Erythroblast (primary cell): Measurements from ENCODE around the gene NKIRAS2.
"Not testable (repeated sequence)": the region's sequence is repeated elsewhere in the genome, so short reads cannot be mapped to it uniquely, and the experiment has no call there.

Experiments
- DNase-seq, 2 experiments: peaks; one replicate each; lab custom pipeline; 2025; lab: John Stamatoyannopoulos, UW
- GATA1 ChIP-seq: IDR thresholded peaks from 2 replicates; pipeline ENCODE4 v1.6.1; 2011; ENCODE audit warnings: low read depth, mild to moderate bottlenecking, control low read depth, low read length, moderate library complexity
- POLR2A ChIP-seq: IDR thresholded peaks from 2 replicates; pipeline ENCODE4 v1.6.1; 2011; ENCODE audit warnings: mild to moderate bottlenecking, low read length

Gene NKIRAS2

DNA sequence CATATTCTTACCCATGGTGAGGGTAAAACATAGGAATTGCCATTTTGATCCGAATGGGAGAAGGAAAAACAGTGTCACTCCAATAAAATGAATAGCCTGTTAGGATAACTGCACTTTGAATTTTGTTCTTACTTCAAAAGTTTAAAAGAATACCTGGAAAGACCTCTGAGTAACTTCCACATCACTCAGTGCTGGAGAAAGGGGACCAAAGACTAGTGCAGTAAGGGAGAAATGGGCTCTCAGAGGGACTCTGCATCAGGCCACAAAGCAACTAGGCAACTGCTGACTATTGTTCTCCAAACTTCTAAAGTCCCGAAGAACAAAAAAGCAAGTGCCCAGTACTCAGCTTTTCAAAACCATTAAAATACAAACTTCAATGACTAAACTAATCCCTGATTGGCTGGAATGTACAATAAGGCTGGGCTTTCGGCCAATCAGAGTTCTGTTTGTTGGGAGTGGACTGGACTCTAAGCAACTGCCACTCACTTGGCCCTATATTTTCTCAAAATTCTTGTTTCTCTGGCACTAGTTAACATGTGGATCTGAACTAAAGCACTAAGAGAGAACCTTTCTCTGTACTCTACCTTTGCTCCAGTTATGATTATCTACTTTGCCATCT lies 8.9 kb upstream of the NKIRAS2 start:
- peak; percentile 63 to 70 for DNase-seq
- TF ChIP-seq POLR2A (no peak), GATA1 (no peak)

DNA sequence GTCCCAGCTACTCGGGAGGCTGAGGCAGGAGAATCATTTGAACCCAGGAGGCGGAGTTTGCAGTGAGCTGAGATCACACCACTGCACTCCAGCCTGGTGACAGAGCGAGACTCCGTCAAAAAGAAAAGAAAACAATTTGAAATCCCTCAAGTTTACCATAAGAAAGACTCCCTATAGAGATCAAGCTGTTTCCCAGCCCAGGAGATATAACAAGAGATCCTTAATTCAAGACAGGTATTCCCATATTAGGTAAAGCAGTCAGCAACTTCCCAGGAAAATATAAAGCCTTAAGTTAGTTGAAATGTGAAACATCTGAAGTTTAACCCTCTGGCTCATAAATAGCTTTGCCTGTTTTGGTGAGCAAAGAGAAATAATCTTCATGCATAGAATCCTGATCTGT lies 7.5 kb upstream of the NKIRAS2 start:
- DNase-seq = not testable (repeated sequence)

DNA sequence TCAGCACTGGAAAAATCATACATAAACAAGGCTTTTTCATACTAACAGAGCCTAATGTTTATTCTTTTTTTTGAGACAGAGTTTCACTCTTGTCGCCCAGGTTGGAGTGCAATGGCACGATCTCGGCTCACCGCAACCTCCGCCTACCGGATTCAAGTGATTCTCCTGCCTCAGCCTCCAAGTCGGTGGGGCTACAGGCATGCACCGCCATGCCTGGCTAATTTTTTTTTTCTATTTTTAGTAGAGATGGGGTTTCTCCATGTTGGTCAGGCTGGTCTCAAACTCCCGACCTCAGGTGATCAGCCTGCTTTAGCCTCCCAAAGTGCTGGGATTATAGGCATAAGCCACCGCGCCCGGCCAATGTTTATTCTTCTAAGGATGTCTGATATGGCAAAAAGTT lies 6.2 kb upstream of the NKIRAS2 start:
- not testable (repeated sequence) for DNase-seq

DNA sequence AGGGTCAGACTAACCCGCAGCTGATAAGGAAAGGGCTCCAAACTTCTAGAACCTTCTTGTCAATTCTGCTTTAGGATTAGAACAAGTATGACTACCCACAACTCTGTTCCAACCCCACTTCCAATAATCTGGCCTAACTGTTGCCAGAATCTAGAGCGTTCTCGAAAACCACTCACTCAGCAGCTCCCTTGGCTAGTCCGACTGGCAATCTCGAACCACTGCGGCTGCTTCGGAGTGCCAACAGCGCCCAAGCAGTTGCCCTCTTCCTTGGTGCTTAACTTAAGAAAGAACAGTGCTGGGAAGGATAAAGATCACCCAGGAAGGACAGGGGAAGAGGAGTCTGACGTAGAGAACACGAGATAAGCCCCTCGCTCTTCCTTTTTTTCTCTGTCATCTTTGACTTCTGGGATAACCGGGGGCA lies 3.5 kb upstream of the NKIRAS2 start:
- DNase-seq = peak; percentile 67 to 76
- TF ChIP-seq POLR2A = no peak
- no peak for TF ChIP-seq GATA1

DNA sequence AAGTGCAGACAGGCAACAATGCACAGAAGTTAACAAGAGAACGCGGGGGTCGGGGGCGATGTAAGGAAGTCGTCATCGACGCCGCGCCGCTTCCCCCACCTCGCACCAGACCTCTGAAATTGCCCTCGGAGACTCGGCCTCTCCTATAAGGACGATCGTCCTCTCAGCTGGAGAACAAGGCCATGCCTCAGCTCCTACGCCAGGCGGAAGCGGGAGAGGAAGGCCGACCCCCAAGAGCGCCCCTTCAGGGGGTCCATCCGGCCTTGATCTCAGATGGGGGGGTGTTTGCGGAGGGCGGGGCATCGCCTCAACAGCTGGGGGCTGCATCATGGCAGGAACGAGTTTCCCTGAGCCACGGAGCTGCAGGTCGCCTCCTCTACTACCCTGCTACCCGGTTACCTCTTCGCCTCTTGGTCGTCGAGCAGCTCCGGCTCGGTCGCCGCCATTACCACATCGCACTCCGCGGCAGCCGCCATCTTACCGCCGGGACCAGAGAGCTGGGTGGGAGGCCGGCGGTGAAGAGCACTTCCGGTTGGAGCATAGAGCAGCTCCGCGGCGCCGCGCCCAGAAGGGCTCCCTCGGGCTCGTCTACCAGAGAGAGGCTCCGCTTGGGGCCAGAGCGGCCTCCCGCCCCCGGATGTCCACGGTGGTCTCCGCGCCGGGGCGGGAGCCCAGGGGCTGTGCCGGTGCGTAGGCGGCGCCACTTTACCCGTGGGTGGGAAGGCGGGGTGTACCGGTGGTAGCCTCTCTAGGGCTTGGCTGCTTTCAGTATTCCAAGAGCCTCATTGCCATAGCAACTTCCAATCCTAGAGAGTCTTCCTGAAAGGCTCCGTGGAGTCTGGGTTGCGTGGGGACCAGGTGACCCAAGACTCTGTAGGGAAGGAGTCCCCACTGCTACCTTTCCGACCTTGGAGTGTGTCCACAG lies 2.7 kb upstream of the NKIRAS2 start, which contains the start of gene DNAJC7:
Gene DNAJC7, minus strand, starts transcription at position 499 of the 925 bp plus-strand sequence. Its CDS starts 23 bp downstream, at position 476.
- peak; percentile 93 to 95 for DNase-seq
- peak; percentile 90 for TF ChIP-seq POLR2A
- no peak for TF ChIP-seq GATA1

DNA sequence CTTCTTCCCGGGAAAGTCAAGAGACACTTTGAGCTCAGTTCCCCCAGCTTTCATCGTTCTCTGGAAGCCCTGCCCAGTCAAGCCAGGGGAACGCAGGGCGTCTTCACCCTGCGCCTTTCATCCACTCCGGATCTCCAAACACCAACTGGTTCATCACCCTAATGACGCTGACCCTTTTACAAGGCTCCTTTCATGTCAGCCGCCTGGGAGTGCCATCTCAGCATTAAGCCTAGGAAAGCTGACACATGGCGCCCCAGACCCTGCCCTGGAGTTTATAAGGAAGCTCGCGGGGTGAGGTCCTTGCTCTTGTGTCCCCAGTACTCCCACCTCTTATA lies 2.1 kb upstream of the NKIRAS2 start:
- TF ChIP-seq POLR2A (no peak), GATA1 (no peak)
- DNase-seq = peak; percentile 80 to 84

DNA sequence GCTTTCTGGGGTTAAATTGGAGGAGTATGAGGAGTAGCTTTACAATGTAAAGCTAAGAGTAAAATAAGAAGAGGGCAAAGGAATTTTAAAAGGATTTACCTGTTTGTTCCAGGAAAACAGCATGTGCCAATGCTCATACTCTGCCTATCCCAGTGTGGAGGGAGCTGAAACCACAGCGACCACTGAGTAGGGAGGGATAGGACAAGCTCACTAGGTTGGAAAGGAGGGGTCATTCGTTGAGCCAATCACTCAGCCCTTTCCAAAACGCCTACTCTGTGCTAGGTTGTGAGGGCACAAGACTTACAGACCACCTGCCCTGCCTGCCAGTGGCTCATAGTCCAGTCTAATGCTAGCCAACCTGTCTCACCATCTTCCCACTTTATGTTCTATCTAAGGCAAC lies 1.6 kb upstream of the NKIRAS2 start:
- DNase-seq = peak; percentile 34 to 39

DNA sequence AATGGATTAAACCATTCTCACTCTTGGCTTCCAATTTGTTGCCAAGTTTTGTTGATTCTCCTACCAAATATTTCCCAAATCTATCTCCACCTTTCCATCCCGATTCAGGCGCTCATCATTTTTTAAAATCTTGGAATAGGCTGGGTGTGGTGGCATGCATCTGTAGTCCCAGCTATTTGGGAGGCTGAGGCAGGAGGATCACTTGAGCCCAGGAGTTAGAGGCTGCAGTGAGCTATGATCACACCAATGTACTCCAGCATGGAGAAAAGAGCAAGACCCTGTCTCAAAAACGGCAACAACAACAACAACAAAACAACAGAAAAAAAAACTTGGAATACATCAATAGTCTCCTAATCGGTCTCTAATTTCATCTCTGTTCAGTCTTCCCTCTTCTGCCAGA lies 902 bp upstream of the NKIRAS2 start:
- DNase-seq = no peak

More for the DNA sequence above, 1.6 kb upstream of the NKIRAS2 start:
- no peak for TF ChIP-seq POLR2A
- TF ChIP-seq GATA1 = no peak

DNA sequence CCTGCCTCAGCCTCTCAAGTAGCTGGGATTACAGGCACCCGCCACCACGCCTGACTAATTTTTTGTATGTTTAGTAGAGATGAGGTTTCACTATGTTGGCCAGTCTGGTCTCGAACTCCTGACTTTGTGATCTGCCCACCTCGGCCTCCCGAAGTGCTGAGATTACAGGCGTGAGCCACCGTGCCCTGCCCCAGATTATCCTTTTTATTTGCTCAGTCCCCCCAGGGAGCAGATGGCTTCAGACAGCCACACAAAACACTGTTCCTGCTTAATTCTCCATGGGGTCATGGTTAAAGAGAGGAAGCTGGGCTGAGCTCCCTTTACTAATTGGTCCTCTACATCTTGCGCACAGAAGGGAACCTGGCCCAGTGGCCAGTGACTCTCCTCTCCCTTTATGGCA lies 955 bp downstream of the NKIRAS2 start:
- DNase-seq = not testable (repeated sequence)

More for the DNA sequence above, 902 bp upstream of the NKIRAS2 start:
- TF ChIP-seq GATA1 = no peak
- TF ChIP-seq POLR2A = no peak

DNA sequence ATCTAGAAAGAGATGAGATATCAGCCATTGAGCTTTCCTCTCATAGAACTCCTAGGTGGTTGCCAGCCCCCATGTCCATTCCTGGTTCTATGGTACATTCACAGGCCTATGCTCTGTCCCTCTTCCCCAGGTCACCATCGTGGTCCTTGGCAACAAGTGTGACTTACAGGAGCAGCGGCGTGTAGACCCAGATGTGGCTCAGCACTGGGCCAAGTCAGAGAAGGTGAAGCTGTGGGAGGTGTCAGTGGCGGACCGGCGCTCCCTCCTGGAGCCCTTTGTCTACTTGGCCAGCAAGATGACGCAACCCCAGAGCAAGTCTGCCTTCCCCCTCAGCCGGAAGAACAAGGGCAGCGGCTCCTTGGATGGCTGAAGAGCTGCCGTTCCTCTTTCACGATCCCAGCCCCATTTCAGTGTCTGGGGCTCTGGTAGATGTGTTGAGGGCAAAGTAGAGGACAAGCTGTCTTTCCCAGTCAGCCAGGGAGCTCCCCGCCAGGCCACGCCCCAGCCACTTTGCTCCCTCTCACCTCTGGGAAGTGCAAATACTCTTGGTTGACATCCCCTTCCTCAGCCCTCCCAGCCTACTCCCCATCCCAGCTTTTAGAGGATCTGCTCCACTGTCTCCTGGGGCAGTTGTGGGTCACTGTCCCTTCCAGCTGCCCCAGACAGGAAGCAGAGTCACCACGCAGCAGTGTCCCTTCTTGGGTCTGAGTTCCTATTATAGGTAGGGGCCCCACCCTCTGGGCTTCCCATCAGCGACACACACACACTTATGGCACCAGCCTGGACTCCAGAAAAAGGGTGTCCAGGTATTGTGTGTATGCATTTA lies 3.8 kb downstream of the NKIRAS2 start:
- no peak for DNase-seq
- TF ChIP-seq POLR2A (no peak), GATA1 (no peak)

DNA sequence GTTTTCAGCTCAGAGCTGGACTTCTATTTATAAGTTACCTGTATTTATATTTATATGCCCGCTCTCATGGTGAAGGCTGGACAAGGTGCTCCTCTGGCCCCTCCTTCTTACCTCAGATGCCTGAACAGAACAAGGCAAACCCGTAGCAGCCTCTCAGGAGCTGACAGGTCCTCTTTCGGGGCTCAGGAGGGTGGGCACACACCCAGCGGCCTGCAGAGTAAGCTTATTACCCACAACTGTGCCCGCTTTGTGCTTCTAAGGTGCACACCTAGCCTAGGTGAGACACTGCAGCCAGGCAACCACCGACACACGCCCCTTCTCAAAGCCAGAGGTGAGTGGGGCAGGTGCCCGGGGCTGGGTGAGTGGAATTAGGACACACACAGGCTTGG lies 5.3 kb downstream of the NKIRAS2 start:
- TF ChIP-seq POLR2A (no peak), GATA1 (no peak)
- no peak for DNase-seq

DNA sequence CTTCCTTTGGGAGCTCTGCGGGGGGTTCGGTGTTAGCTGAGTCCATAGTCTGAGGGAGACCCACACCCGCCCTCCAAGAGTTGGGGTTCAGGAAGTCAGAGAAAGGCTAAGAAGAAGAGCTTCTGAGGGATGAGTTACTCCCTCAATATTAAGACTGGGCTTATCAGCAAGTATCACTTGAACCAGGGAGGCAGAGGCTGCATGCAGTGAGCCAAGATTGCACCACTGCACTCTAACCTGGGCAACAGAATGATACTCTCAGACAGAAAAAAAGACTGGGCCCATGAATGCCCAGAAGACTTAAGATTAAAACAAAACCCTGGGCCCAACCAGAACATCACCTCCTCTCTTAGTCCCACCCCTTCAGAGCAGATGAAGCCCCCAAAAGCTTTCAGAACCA lies 6.0 kb downstream of the NKIRAS2 start:
- TF ChIP-seq POLR2A (no peak), GATA1 (no peak)

DNA sequence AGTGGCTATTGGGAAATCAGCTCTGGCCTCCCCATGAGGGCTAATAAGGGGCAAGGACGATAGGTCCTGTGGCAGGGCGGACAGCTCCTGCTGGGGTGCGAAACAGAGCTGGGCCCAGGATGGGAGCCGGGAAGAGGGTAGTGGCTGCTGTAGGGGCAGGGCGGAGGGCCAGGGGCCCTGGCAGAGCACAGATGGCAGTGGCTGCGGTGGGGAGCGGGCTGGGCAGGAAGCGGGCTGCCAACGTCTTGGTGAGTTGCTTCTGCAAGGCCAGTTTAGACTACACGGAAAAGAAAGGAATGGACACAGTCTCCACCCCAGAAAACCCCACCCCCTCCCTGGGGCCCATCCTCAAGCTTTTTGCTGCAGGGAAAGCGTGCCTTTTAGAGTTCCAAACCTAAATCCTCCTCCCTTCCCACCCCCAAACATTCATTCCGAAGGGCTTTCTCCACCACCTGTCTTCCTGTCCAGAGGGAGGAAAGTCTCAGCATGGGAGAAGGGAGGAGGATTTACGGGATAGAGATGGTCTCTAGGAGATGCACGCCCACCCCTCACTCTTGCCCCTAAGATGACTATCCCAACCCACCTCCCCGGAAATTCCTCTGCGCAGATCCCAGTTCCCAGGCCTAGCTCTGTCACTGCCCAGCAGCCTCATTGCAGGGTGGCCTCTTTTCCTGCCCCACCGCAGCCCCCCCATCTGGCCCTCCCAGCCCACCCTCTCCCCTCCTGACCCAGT lies 7.1 kb downstream of the NKIRAS2 start:
- DNase-seq = no peak
- TF ChIP-seq POLR2A (no peak), GATA1 (no peak)

More for the DNA sequence above, 6.0 kb downstream of the NKIRAS2 start:
- DNase-seq = peak; percentile 52 to 70
